Large intestine (tissue), 3 donors: Measurements from ENCODE around the gene CES4A. TPM values are rescaled to one million over a fixed set of nuclear protein-coding genes. Genes with fewer than 3 reads are reported as not detected.
"Not testable (repeated sequence)": the region's sequence is repeated elsewhere in the genome, so short reads cannot be mapped to it uniquely, and the experiment has no call there.

Experiments used
- DNase-seq, 2 donors: peaks; one replicate each; pipeline versions ENCODE4 v3.0.0 to v3.0.0-alpha.2; 2013
- H3K27ac ChIP-seq: one replicate; pipeline ENCODE4 v1.5.1; 2013; ENCODE audit warnings: low read length
- H3K27me3 ChIP-seq: 2 replicates; pipeline ENCODE4 v1.6.1; 2013; ENCODE audit warnings: low read length; ENCODE audit not compliant: control insufficient read depth, insufficient read depth
- H3K36me3 ChIP-seq: 2 replicates; pipeline ENCODE4 v1.6.1; 2013; ENCODE audit warnings: low read length; ENCODE audit not compliant: control insufficient read depth, insufficient read depth
- H3K4me1 ChIP-seq: one replicate; pipeline ENCODE4 v1.6.1; 2013; ENCODE audit warnings: low read length; ENCODE audit not compliant: control insufficient read depth, insufficient read depth
- H3K4me3 ChIP-seq: one replicate; pipeline ENCODE4 v1.5.1; 2013; ENCODE audit warnings: low read length
- H3K9me3 ChIP-seq: one replicate; pipeline ENCODE4 v1.6.1; 2013; ENCODE audit warnings: mild to moderate bottlenecking, low read depth, low read length, moderate library complexity; ENCODE audit not compliant: control insufficient read depth
- WGBS: methylation state at CpG from one replicate; pipeline ENCODE4 v1.1.5; 2013; ENCODE audit warnings: low lambda C conversion rate; ENCODE audit not compliant: insufficient coverage; 5-methylcytosine and 5-hydroxymethylcytosine counted together
- polyA plus RNA-seq: library from polyadenylated mRNA; unstranded; fragments of 120-200 nt; gene quantifications from one replicate; pipeline ENCODE4 v1.2.1, GENCODE V29; 2013

CES4A gene
- polyA plus RNA-seq, 1 donor = 23.5 TPM

GRCh38 chr16:66970775-66971720 lies 17.3 kb upstream of the CES4A start:
- H3K27ac ChIP-seq = no peak overlapping the region
- H3K27me3 ChIP-seq = no peaks in the 10 kb centered on the region
- no peaks in the 10 kb centered on the region for H3K4me1 ChIP-seq
- H3K4me3 ChIP-seq = no peak overlapping the region
- peaks cover 6% of the 10 kb centered on the region for H3K36me3 ChIP-seq
- no peaks in the 10 kb centered on the region for H3K9me3 ChIP-seq
- no peak for DNase-seq
- WGBS = 100% methylated on average over 1 of the region's 10 CpGs

- peaks cover 2% of the 10 kb centered on the region for H3K4me1 ChIP-seq
- no peaks in the 10 kb centered on the region for H3K9me3 ChIP-seq
- H3K27ac ChIP-seq = no peak overlapping the region
- H3K27me3 ChIP-seq = no peaks in the 10 kb centered on the region
- H3K36me3 ChIP-seq = peaks cover 6% of the 10 kb centered on the region
- no peak for DNase-seq
- WGBS = 60% methylated on average over 1 of the region's 9 CpGs
- no peak overlapping the region for H3K4me3 ChIP-seq
Measured at GRCh38 chr16:66972983-66973382, 15.4 kb upstream of the CES4A start.

- Histone ChIP-seq H3K9me3 (no peaks in the 10 kb centered on the region), H3K4me3 (no peak overlapping the region), H3K36me3 (peaks cover 6% of the 10 kb centered on the region), H3K4me1 (peaks cover 2% of the 10 kb centered on the region), H3K27ac (no peak overlapping the region), H3K27me3 (no peaks in the 10 kb centered on the region)
- DNase-seq = no peak
- no CpG with 5 or more reads among the region's 6 CpGs for WGBS
Measured at GRCh38 chr16:66973716-66974115, 14.7 kb upstream of the CES4A start.

GRCh38 chr16:66974156-66974931 lies 14.0 kb upstream of the CES4A start:
- not testable (repeated sequence) for H3K27me3 ChIP-seq, H3K27ac ChIP-seq, H3K4me1 ChIP-seq, DNase-seq, H3K9me3 ChIP-seq, H3K4me3 ChIP-seq, H3K36me3 ChIP-seq
- no CpG with 5 or more reads among the region's 32 CpGs for WGBS

GRCh38 chr16:66974932-66975246 lies 13.5 kb upstream of the CES4A start:
- H3K36me3 ChIP-seq, H3K27ac ChIP-seq, H3K9me3 ChIP-seq, H3K4me1 ChIP-seq, H3K4me3 ChIP-seq, H3K27me3 ChIP-seq, DNase-seq: not testable (repeated sequence)
- no CpG with 5 or more reads among the region's 11 CpGs for WGBS

- no peaks in the 10 kb centered on the region for H3K27me3 ChIP-seq
- no peak for DNase-seq
Measured at GRCh38 chr16:66975302-66975893, 13.0 kb upstream of the CES4A start.

GRCh38 chr16:66976746-66977145 lies 11.6 kb upstream of the CES4A start:
- H3K4me1 ChIP-seq = peaks cover 2% of the 10 kb centered on the region

More at GRCh38 chr16:66975302-66975893, 13.0 kb upstream of the CES4A start:
- Histone ChIP-seq H3K27ac (no peak overlapping the region), H3K4me3 (no peak overlapping the region), H3K36me3 (peaks cover 6% of the 10 kb centered on the region), H3K9me3 (no peaks in the 10 kb centered on the region), H3K4me1 (peaks cover 2% of the 10 kb centered on the region)
- 83% methylated on average over 1 of the region's 14 CpGs for WGBS

GRCh38 chr16:66977341-66978113 lies 10.9 kb upstream of the CES4A start:
- H3K4me3 ChIP-seq = no peak overlapping the region
- H3K36me3 ChIP-seq = peaks cover 3% of the 10 kb centered on the region
- H3K4me1 ChIP-seq = peaks cover 2% of the 10 kb centered on the region
- H3K9me3 ChIP-seq = no peaks in the 10 kb centered on the region
- H3K27me3 ChIP-seq = no peaks in the 10 kb centered on the region
- DNase-seq = peak; percentile 75 to 82
- no peak overlapping the region for H3K27ac ChIP-seq
- no CpG with 5 or more reads among the region's 15 CpGs for WGBS

More at GRCh38 chr16:66976746-66977145, 11.6 kb upstream of the CES4A start:
- Histone ChIP-seq H3K4me3 (no peak overlapping the region), H3K9me3 (no peaks in the 10 kb centered on the region), H3K36me3 (peaks cover 6% of the 10 kb centered on the region), H3K27ac (no peak overlapping the region), H3K27me3 (no peaks in the 10 kb centered on the region)
- WGBS = no CpG with 5 or more reads among the region's 13 CpGs
- no peak for DNase-seq

GRCh38 chr16:66979011-66979717 lies 9.2 kb upstream of the CES4A start:
- Histone ChIP-seq H3K27me3 (no peaks in the 10 kb centered on the region), H3K36me3 (no peaks in the 10 kb centered on the region), H3K27ac (no peak overlapping the region), H3K4me1 (peaks cover 2% of the 10 kb centered on the region), H3K9me3 (no peaks in the 10 kb centered on the region), H3K4me3 (no peak overlapping the region)
- WGBS = no CpG with 5 or more reads among the region's 16 CpGs
- no peak for DNase-seq
